HG03575 (cell line): Measurements from ENCODE around the gene CCDC88C.
"Not testable (repeated sequence)": the region's sequence is repeated elsewhere in the genome, so short reads cannot be mapped to it uniquely, and the experiment has no call there.

Experiments used
- ATAC-seq: cut with Tn5 transposase; IDR thresholded peaks from one replicate; pipeline ENCODE4 v1.9.1; 2021; ENCODE audit not compliant: unreplicated experiment, insufficient number of reproducible peaks, low FRiP score; ENCODE audit errors: extremely low read depth

CCDC88C gene

DNA sequence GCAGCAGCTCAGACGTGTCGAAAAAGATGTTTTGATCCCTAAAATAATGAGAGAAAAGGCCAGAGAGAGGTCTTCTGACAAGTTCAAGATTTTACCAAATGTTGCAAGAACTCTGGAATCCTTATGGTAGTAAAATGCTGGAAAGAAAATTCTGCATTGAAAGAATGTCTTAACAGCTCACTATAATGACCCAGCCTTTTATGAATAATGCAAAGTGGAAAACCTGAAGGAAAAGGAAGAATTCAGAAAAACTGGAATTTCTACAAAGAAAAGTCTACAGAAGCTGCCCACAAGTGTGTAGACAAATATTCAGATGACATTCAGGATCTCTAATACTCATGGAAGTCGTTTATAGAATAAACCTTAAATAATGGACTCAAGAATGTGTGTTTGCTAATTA is 1.8 kb upstream of the CCDC88C start:
- no peak for ATAC-seq

DNA sequence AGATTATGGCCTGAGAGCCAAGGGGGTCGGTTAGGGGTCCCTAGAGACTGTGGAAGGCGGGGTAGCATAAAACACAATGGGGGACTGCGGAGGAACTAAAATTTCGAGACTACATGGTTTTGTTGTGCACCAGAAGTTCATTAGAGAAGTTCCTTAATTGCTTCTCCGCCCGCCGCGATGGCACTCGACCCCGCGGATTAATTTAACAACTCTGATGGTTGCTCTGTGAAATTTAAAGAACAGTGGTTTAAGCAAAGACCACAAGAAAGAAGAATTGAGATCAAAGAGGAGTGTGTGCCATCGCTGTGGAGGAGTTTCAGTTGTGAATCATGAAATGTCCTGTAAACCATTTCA is 1.4 kb upstream of the CCDC88C start:
- no peak for ATAC-seq

DNA sequence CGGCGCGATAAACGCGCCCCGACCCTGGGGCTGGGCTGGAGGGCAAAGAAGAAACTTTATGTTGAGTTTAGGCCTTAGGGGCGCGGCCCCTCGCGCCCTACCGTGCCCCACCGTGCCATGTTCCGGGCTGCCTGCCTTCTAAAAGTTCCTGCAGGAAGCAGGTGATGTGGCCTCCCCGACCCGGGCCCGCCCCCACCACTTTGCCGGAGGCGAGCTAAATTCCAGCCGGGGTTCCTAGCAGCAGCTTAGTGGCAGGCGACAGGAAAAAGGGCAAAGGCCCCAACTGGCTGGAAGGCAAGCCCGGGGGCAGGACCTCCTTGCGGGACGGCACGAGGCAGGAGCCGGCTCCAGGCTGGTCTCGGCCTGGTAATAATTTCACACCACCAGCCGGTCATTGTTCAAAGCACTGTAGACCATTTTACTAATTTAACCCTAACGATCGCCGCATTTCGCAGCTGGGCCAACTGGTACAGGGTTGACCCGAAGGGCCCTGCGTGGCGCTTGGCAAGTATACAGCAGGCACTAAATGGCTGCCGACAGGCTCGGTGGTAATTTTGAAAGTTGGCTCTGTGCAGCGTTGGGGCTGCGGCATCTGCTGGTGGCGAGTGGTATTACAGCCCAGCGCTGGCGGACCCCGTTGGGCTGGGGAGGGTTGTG is 895 bp upstream of the CCDC88C start:
- ATAC-seq: no peak

- ATAC-seq: no peak
These were observed 365 bp upstream of the CCDC88C start for GRCh38 chr14:91417983-91418386.

- no peak for ATAC-seq
These were observed 888 bp downstream of the CCDC88C start for GRCh38 chr14:91416744-91417119.

- ATAC-seq: peak; percentile 48
These were observed 1.6 kb downstream of the CCDC88C start for GRCh38 chr14:91415794-91416743.

DNA sequence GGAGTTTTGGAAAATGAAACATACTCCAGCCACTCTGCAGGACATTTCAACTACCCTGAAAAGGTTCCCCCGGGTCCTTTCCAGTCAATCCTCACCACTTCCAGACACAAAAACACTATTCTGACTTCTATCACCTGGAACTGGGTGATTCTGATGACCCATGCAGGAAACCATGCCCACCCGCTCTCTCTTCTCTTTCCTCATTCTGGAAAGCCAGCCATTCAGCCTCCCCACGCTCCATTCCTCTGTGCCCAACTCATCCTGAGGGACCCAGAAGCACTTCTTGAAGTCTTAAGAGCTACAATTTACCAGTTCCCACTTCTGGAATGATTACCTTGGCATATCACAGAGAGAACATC is 3.2 kb downstream of the CCDC88C start:
- no peak for ATAC-seq

GRCh38 chr14:91413547-91414474 is 3.8 kb downstream of the CCDC88C start:
- ATAC-seq: no peak

DNA sequence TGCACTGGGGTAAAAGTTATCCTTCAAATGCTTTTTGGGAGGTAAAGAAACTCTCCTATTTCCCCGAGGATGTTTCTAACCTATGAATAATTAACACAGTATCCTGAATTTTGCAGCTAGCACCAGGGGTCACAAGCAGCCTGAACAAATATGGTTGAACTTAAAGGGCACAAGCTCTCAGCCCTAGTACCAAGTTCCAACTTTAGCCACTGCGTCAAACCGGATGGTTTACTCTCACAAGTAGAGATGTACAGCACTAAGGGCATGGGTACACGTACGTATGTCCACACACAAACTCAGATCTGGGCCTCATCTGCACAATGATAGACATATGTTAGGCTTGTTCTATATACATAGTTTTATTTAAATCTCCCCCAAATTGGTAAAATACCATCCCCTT is 4.7 kb downstream of the CCDC88C start:
- no peak for ATAC-seq

- no peak for ATAC-seq
These were observed 6.7 kb downstream of the CCDC88C start for GRCh38 chr14:91410771-91411536.

- ATAC-seq: no peak
These were observed 7.5 kb downstream of the CCDC88C start for GRCh38 chr14:91409928-91410718.

- not testable (repeated sequence) for ATAC-seq
These were observed 8.4 kb downstream of the CCDC88C start for GRCh38 chr14:91409240-91409639.

- ATAC-seq: no peak
These were observed 10.6 kb downstream of the CCDC88C start for GRCh38 chr14:91406982-91407381.

DNA sequence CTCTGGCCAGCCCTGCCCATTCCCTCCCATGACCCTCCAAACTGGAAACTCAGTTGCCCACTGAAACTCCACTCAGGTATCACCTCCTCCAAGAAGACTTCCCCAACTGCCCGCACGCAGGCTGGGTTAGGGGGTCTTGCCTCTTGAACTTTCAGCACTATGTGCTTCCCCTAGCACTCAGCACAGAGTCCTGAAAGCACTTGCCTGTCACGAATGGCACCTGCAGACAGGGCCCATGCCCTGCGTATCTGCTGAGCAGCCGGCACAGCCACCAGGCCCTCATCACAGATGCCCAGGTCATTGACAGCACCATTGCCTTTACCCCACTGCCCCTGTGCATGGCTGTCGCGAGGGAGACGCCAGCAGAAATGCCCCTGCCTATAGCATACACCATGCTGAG is 11.2 kb downstream of the CCDC88C start:
- ATAC-seq: no peak

DNA sequence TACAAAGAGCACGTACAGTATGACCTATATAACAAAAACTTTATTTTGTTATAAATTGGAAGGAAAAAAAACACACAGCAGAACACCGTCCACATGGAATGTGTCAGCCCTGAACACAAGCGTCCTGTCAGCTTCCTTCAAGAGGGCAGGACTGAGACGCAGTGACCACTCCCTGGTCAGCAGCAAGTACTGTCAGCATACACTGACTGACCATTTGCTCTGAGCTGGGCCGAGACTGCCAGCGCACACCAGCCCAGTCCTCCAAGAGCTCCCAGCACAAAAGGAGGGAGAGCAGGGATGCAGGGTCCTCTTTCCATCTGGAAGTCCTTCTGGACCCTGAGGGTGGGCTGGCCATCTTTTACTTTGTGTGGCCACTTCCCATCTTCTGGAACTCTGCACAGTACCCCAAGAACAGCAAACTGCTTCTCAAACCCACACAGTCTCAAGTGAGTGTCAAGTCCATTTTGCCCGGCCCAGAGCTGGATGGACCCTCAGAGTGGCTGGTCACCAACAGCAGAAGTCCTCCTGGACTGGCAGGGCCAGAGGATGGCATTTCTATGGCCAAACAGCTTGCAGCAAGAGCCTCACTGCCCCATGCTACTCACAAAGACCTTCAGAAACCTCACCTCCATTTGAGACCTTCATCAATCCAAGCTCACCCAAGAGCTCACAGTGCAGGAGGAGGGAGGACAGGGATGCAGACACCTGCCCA is 11.7 kb downstream of the CCDC88C start:
- ATAC-seq: no peak

DNA sequence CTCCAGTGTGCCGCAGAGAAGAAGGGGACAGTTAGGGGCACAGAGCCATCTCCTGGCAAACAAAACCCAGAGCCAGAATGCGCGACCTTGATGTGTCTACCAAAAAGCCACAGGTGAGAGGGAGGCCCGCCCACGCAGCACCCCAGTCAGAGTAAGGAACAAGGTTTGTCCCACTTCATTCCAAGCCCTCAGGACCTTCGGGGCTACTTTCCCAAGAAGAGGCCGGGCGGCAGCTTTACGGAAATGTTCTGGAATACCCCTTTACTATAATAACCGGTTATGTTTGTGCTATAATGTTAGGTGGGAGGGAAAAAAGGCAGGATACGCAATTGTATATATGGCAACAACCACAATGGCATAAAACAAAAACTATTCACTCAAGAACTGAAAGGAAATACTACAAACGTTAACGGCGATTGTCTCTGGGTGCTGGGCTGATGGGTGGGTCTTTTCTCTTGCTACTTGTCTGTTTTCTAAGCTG is 12.3 kb downstream of the CCDC88C start:
- ATAC-seq: no peak

- ATAC-seq: no peak
These were observed 14.6 kb downstream of the CCDC88C start for GRCh38 chr14:91402771-91403600.
